ENCODE data around the gene KYNU. TPM values are rescaled to one million over a fixed set of nuclear protein-coding genes. Genes with fewer than 3 reads are reported as not detected.

Gene KYNU
- total and polyA plus RNA-seq, 10 of the 15 experiments (the other 5 are each of a cell fraction or from before 2014, with no cell fraction given): 31.3 to 101 (median 38.3) TPM

GRCh38 chr2:142857256-142858164 lies 20.0 kb upstream of the KYNU start:
- ChIA-PET SMC1A (ENCODE audit: uncharacterized antibody, unreplicated experiment) (interaction anchor here (0.6 to 1.3 kb wide), 3 partner anchors 9 to 310 kb away, joined by 3 to 4 read pairs (median 4); no protein-coding TSS in a partner anchor), POLR2A (interaction anchor here (0.7 to 1.5 kb wide), 4 partner anchors 8 to 80 kb away, joined by 3 to 4 read pairs (median 3); no protein-coding TSS in a partner anchor), CTCF (interaction anchor here (0.6 to 1.8 kb wide), 3 partner anchors 58 to 572 kb away, joined by 3 to 9 read pairs (median 3); no protein-coding TSS in a partner anchor), RAD21 (ENCODE audit: unreplicated experiment) (interaction anchor here (1.0 kb wide), 1 partner anchor 11 kb away, joined by 3 read pairs; no protein-coding TSS in a partner anchor)
- Histone ChIP-seq H2AFZ (ENCODE audit: control insufficient read depth, low read depth, low read length) (no peak overlapping the region), H3K9ac (ENCODE audit: control insufficient read depth, insufficient read depth, low read length) (no peak overlapping the region), H3K27ac (ENCODE audit: control insufficient read depth, insufficient read depth) (no peak overlapping the region), H4K20me1 (ENCODE audit: control insufficient read depth, insufficient read depth) (no peaks in the 10 kb centered on the region), H3K36me3 (ENCODE audit: control insufficient read depth in 2 of 2, insufficient read depth in 2 of 2, low read length in 1 of 2) (no peaks in the 10 kb centered on the region), H3K79me2 (ENCODE audit: control insufficient read depth, insufficient read depth, low read length) (no peaks in the 10 kb centered on the region), H3K4me3 (no peak overlapping the region), H3K4me2 (ENCODE audit: control insufficient read depth, insufficient read depth) (no peak overlapping the region), H3K27me3 (replicated peaks in 1 of 2; ENCODE audit: control insufficient read depth in 2 of 2, insufficient read depth in 2 of 2, low read length in 1 of 2) (no peaks in the 10 kb centered on the region), H3K9me3 (replicated peaks; ENCODE audit: control insufficient read depth, insufficient read depth, low read length) (no peaks in the 10 kb centered on the region), H3K4me1 (ENCODE audit: control insufficient read depth, insufficient read depth, low read length) (no peaks in the 10 kb centered on the region)
- 96% methylated on average over 5 of the region's 5 CpGs for WGBS (ENCODE audit: insufficient coverage, insufficient replicate concordance, low lambda C conversion rate, missing lambda C conversion rate)
- no peak for ATAC-seq
- in situ Hi-C loops (cut with MboI) (no loop called here), intact Hi-C loops (cut with micrococcal nuclease; ENCODE audit: unreplicated experiment) (no loop called here)
- FAIRE-seq: no peak
- no peak for DNase-seq (ENCODE audit: low read depth, low spot score)
- BruUV-seq (replicated peaks): no TSS peak
- TF ChIP-seq SMAD1 (IDR thresholded peaks at IDR 0.05; ENCODE audit: low read depth, partially characterized antibody): no peak
- no peak for TF ChIP-seq FOXK2 (IDR thresholded peaks at IDR 0.05)
- TF ChIP-seq EED (IDR thresholded peaks at IDR 0.05; ENCODE audit: low read depth): no peak
- TF ChIP-seq NRF1 (conservative IDR thresholded peaks at IDR 0.05; ENCODE audit: low read depth, low read length): no peak
- TF ChIP-seq NR2C2 (IDR thresholded peaks at IDR 0.05; ENCODE audit: borderline replicate concordance, control insufficient read depth, insufficient read length, low read depth): no peak
- no peak for TF ChIP-seq ZBTB40 (IDR thresholded peaks at IDR 0.05; ENCODE audit: borderline replicate concordance)
- TF ChIP-seq RCOR1 (conservative IDR thresholded peaks at IDR 0.05; ENCODE audit: low read depth, low read length): no peak
- TF ChIP-seq HSF1 (IDR thresholded peaks at IDR 0.05; ENCODE audit: low read depth, low read length): no peak
- no peak for TF ChIP-seq MXI1 (IDR thresholded peaks at IDR 0.05; ENCODE audit: low read depth, low read length)
- TF ChIP-seq SIX5 (IDR thresholded peaks at IDR 0.05; ENCODE audit: low read depth, low read length, severe bottlenecking): no peak
- TF ChIP-seq EGR1 (IDR thresholded peaks at IDR 0.05; ENCODE audit: borderline replicate concordance in 1 of 2, low read depth in 2 of 2, low read length in 2 of 2): no peak
- TF ChIP-seq NFXL1 (IDR thresholded peaks at IDR 0.05; ENCODE audit: borderline replicate concordance): no peak
